HG02623 (cell line): ENCODE measurements around the gene TBC1D10A.

Source experiments
- ATAC-seq: cut with Tn5 transposase; IDR thresholded peaks from one replicate; pipeline ENCODE4 v1.9.1; 2021; ENCODE audit warnings: moderate library complexity; ENCODE audit not compliant: unreplicated experiment

The TBC1D10A gene

DNA sequence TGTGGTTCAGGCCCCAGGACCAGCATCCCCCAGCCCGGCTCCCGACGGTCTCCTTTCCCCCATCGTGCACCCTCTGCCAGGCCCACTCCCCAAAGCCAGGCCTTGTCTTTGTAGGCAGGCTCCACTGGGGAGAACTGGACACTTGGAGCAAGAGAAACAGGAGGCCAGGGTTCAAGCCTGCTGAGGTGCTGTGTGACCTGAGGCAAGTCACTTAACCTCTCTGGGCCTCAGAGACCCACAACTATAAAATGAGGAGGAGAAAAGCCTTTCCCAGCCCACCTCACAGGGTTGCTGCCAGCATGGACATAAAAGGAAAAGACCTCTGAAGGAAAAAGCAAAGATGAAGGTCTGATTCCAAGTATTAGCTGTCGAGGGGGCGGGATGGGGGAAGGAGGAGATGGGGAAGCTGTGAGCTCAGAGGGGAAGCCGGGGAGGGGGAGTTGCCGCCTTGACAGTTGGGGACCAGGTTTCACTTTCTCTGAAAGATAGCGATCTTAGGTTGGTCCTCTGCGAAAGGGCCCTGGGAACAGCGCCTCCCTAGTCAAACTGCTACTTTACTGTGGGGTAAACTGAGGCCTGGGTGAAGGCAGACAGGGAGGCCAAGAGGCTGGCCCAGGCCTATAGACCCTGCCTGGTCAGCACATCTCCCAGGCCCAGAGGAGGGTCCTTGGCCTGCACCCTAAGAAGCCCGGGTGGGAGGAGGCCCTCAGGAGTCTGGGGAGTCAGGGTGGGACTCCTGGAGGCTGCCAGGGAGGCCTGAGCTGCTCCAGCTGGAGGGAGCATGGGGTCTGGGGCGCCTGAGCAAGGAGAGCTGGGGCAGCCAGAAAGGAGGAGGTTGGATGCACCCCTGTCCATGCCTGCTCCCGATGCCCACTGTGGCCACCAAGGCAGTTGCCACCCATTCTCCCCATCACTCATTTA is 59.1 kb downstream of the TBC1D10A start:
- no peak for ATAC-seq

DNA sequence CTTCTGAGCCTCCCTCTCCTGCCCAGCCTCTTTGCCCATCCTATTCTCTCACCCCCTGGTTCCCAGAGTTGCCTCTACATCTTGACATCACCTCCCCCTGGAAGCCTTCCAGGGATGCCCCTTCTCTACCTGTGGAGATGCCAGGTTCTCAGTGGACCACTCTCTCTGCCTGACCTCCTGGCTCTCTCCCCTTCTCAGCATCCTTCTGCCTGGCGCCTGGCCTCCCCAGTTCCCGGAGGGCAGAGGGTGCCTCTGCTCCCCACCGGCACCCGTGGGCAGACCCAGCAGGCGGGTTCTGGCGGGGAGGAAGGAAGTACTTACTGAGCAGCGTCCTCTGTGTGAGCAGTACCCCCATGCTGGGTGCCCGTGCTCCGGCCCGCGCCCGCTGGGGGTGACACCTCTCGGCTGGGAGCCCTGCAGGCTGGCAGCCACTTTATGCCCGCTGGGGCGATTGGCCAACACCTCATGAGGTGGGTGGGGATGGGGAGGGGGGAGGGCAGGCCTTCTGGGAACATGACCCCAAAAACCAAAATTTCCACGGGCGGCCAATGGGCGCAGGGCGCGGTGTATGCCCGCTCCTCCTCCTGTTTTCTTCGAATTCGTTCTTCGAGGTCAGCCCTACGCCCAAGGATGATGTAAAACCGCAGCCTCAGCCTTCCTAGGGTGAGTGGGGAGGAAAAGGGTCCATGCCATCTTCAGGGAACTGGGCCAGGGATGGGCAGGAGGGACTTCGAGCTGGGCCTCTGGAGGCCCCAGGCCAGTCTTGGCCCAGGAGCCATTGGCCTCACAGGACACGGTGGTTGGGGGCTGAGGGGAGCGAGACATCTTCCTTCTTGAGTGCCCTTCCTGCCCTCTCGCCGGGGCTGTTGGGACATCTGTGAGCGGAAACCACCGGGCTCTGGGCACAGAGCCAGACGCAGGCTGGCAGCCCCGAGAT is 60.0 kb downstream of the TBC1D10A start, which contains the start of gene OSM:
OSM (minus strand) TSS at position 407 of the 937 bp plus-strand sequence; CDS start at position 355, 52 bp downstream.
- peak; percentile 5 for ATAC-seq

- ATAC-seq: peak; percentile 59
Measured at GRCh38 chr22:30265823-30266444, 60.8 kb downstream of the TBC1D10A start.

GRCh38 chr22:30265131-30265720 is 61.5 kb downstream of the TBC1D10A start:
- ATAC-seq: no peak

- ATAC-seq: no peak
Measured at GRCh38 chr22:30263883-30264282, 62.9 kb downstream of the TBC1D10A start.

- ATAC-seq: no peak
Measured at GRCh38 chr22:30262917-30263741, 63.6 kb downstream of the TBC1D10A start.

GRCh38 chr22:30262112-30262511 is 64.6 kb downstream of the TBC1D10A start:
- no peak for ATAC-seq

GRCh38 chr22:30261134-30261533 is 65.6 kb downstream of the TBC1D10A start:
- ATAC-seq: no peak

GRCh38 chr22:30260682-30261081 is 66.1 kb downstream of the TBC1D10A start:
- ATAC-seq: no peak

GRCh38 chr22:30260276-30260675 is 66.5 kb downstream of the TBC1D10A start:
- no peak for ATAC-seq

DNA sequence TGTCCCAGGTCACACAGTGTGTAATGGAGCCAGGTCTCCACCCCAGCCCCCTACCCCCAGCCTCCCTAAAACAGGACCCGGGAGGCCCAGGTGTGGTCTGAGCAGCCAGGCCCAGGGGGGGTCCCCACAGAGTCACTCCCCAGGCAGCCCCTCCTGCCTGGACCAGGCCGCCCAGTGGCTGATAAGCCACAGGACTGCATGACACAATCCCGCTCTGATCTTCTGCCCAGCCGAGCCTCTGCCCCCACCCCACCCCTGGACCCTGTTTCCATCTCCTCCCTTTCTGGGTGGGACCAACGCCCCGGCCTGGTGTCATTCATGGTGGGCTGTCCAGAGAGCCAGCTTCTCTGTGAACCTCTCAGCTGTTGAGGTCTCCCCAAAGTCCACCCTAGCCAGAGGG is 72.4 kb downstream of the TBC1D10A start:
- ATAC-seq: no peak

- ATAC-seq: no peak
Measured at GRCh38 chr22:30253205-30253852, 73.4 kb downstream of the TBC1D10A start.

- ATAC-seq: no peak
Measured at GRCh38 chr22:30252411-30253204, 74.1 kb downstream of the TBC1D10A start.

GRCh38 chr22:30251711-30252110 is 75.0 kb downstream of the TBC1D10A start:
- no peak for ATAC-seq

DNA sequence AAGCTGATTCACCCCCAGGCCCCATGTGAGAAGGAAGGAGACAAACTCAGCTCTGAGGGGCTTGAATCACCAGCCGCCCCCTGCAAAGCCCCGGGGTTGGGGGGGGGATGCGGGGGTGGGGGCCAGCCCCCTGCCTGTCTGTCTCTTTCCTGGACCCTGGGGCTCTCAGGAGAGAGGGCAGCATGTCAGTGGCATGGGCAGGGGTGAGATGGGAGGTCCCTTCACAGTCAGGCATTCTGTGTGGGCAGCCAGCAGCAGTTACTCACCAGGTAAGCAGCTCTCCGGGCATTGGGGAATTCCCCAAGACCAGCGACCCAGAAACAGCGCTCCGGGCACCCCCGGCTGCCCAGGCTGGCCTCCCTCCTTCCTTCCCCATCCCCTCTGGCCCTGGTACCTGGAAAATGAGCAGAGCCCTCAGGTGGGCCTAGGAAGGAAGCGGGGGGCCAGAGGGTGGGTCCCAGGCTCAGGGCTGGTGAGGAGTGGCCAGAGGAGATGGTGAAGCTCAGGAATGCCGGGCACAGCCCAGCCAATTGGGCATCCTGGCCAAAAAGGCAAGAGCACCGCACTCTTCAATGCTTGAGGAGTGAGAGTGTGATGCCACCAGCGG is 76.0 kb downstream of the TBC1D10A start:
- no peak for ATAC-seq

DNA sequence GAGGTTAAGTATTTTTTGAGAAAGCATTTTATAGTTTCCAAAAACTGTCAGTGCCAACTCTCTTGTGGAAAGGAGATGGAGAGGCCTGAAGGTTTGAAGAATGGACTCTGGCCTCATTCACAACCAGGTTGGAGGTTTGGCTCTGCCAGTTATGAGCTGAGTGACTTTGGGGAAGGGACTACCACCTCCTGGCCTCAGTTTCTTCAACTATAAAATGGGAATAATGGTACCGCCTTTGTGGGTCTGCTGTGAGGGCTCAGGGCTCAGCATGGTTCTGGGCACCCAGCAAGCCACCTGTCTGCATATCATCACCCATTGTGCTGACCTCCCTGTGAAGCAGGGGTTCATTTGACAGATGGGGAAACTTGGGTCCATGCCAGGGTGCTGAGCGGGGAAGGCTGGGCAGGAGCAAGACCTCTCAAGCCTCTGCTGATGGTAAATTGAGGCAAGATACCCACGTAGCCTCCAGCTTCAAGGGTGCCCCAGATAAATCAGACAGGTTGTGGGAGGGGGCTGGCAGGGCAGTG is 76.6 kb downstream of the TBC1D10A start:
- no peak for ATAC-seq

DNA sequence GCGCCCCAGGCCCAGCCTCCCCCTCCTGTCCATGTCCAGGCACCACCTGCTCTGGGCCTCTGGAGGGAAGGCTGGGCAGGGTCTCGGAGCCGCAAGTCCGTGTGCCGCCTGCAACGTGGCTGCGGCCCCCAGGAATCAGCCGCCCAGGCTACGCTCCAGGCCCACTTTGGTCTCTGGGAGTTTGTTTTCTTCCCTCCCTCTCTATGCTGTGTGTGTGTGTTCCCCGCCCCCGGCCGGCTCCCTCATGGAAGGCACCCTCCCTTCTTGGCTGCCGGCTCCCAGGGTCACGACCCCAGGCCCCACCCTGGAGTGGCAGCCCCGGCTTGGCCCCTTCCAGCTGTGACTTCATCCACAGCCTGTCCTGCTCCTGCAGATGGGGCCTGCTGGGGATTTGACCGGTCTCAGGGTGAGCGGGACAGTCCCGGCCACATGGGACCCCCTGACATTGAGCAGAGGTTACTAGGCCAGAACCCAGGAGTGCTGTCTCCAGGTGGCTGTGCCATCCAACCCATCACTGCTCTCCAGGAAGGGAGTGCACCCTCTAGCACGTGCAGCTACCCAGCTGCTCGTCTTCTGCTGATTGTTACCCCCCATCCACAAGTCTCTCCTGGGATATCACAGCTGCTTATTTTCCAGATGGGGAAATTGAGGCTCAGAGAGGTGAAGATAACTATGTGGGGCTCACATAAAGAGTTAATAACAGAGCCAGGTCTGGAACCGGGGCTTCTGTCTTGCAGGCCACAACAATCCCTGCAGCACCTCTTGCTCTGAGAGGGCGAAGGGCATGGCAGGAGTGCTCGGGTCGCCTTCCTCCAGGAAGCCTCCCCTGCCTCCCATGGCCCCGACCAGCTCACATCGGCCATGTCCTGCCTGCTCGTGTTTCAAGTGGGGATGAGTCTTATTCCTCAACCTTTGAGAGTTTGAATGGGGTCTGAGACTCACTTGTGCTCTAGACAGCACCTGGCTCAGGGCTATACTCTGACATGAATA is 77.4 kb downstream of the TBC1D10A start:
- ATAC-seq: no peak
